H9 (cell line): ENCODE measurements around the gene VPREB1. TPM values are rescaled to one million over a fixed set of nuclear protein-coding genes. Genes with fewer than 3 reads are reported as not detected.

Experiments used
- DNase-seq: peaks from one replicate; pipeline ENCODE4 v3.0.0-alpha.2; 2017
- H2AFZ ChIP-seq: one replicate; pipeline ENCODE4 v1.6.1; 2013; ENCODE audit warnings: mild to moderate bottlenecking, low read length, control low read depth, moderate library complexity
- H2AK5ac ChIP-seq: 2 replicates; pipeline ENCODE4 v1.6.1; 2013; ENCODE audit warnings: low read length, control low read depth, mixed read lengths; ENCODE audit not compliant: insufficient read length
- H2BK120ac ChIP-seq: one replicate; pipeline ENCODE4 v1.6.1; 2013; ENCODE audit warnings: low read depth, mild to moderate bottlenecking, low read length, control low read depth, inconsistent platforms; ENCODE audit not compliant: poor library complexity, severe bottlenecking
- H2BK12ac ChIP-seq: 2 replicates; pipeline ENCODE4 v1.6.1; 2013; ENCODE audit warnings: low read length, control low read depth, mixed read lengths, low read depth; ENCODE audit not compliant: insufficient read length
- H2BK15ac ChIP-seq: 2 replicates; pipeline ENCODE4 v1.6.1; 2013; ENCODE audit warnings: low read depth, low read length, control low read depth
- H2BK20ac ChIP-seq: one replicate; pipeline ENCODE4 v1.6.1; 2013; ENCODE audit warnings: low read depth, mild to moderate bottlenecking, low read length, control low read depth, inconsistent platforms; ENCODE audit not compliant: poor library complexity, severe bottlenecking
- H2BK5ac ChIP-seq: 2 replicates; pipeline ENCODE4 v1.6.1; 2013; ENCODE audit warnings: low read length, control low read depth, mixed read lengths; ENCODE audit not compliant: insufficient read length
- H3K14ac ChIP-seq: 2 replicates; pipeline ENCODE4 v1.6.1; 2013; ENCODE audit warnings: low read length, control low read depth; ENCODE audit not compliant: insufficient read depth
- H3K18ac ChIP-seq: 2 replicates; pipeline ENCODE4 v1.6.1; 2013; ENCODE audit warnings: low read depth, mild to moderate bottlenecking, mixed read lengths, low read length, control low read depth; ENCODE audit not compliant: insufficient read length
- H3K23ac ChIP-seq: 2 replicates; pipeline ENCODE4 v1.6.1; 2013; ENCODE audit warnings: low read length, control low read depth, mixed read lengths, low read depth; ENCODE audit not compliant: insufficient read length
- H3K23me2 ChIP-seq: 2 replicates; pipeline ENCODE4 v1.6.1; 2013; ENCODE audit warnings: low read depth, mild to moderate bottlenecking, mixed read lengths, low read length, control low read depth; ENCODE audit not compliant: insufficient read length, poor library complexity, severe bottlenecking
- H3K27ac ChIP-seq: 2 replicates; pipeline ENCODE4 v1.5.1; 2013; ENCODE audit warnings: low read length, control low read depth, mixed read lengths, low read depth; ENCODE audit not compliant: insufficient read length
- H3K27me3 ChIP-seq: 2 replicates; pipeline ENCODE4 v1.6.1; 2013; ENCODE audit warnings: low read length, control low read depth, inconsistent platforms; ENCODE audit not compliant: insufficient read depth
- H3K4ac ChIP-seq: 2 replicates; pipeline ENCODE4 v1.6.1; 2013; ENCODE audit warnings: low read depth, mild to moderate bottlenecking, control low read depth, inconsistent platforms, low read length, moderate library complexity
- H3K4me1 ChIP-seq: 2 replicates; pipeline ENCODE4 v1.6.1; 2013; ENCODE audit warnings: low read length, control low read depth, inconsistent platforms; ENCODE audit not compliant: insufficient read depth
- H3K4me2 ChIP-seq: 2 replicates; pipeline ENCODE4 v1.6.1; 2013; ENCODE audit warnings: low read length, control low read depth, mixed read lengths; ENCODE audit not compliant: insufficient read length, insufficient read depth
- H3K56ac ChIP-seq: 2 replicates; pipeline ENCODE4 v1.6.1; 2013; ENCODE audit warnings: low read depth, mild to moderate bottlenecking, mixed read lengths, low read length, control low read depth; ENCODE audit not compliant: insufficient read length
- H3K79me1 ChIP-seq: 2 replicates; pipeline ENCODE4 v1.6.1; 2013; ENCODE audit warnings: low read depth, mild to moderate bottlenecking, moderate library complexity, low read length, control low read depth, inconsistent platforms; ENCODE audit not compliant: insufficient read depth, poor library complexity, severe bottlenecking
- H3K79me2 ChIP-seq: 2 replicates; pipeline ENCODE4 v1.6.1; 2013; ENCODE audit warnings: low read length, control low read depth, inconsistent platforms; ENCODE audit not compliant: insufficient read depth
- H3K9ac ChIP-seq: 2 replicates; pipeline ENCODE4 v1.6.1; 2013; ENCODE audit warnings: low read length, control low read depth, mixed read lengths; ENCODE audit not compliant: insufficient read length; ENCODE audit errors: extremely low read depth
- H3K9me3 ChIP-seq: one replicate; pipeline ENCODE4 v1.6.1; 2013; ENCODE audit warnings: low read depth, low read length, inconsistent platforms; ENCODE audit not compliant: control insufficient read depth
- H3T11ph ChIP-seq: one replicate; pipeline ENCODE4 v1.6.1; 2013; ENCODE audit warnings: mild to moderate bottlenecking, low read length, control low read depth, inconsistent platforms
- H4K20me1 ChIP-seq: one replicate; pipeline ENCODE4 v1.6.1; 2013; ENCODE audit not compliant: control insufficient read depth, insufficient read length, insufficient read depth
- H4K5ac ChIP-seq: 2 replicates; pipeline ENCODE4 v1.6.1; 2013; ENCODE audit warnings: low read depth, mild to moderate bottlenecking, mixed read lengths, low read length, control low read depth; ENCODE audit not compliant: insufficient read length
- H4K8ac ChIP-seq: replicated peaks from 2 replicates; pipeline ENCODE4 v1.6.1; 2013; ENCODE audit warnings: low read length, control low read depth, mixed read lengths, low read depth; ENCODE audit not compliant: insufficient read length
- H4K91ac ChIP-seq: 2 replicates; pipeline ENCODE4 v1.6.1; 2013; ENCODE audit warnings: low read depth, mild to moderate bottlenecking, moderate library complexity, mixed read lengths, low read length, control low read depth; ENCODE audit not compliant: insufficient read length
- H3K27ac Mint-ChIP-seq, 3 experiments: 2 replicates in 2 of 3; 3 replicates in 1 of 3; pipeline ENCODE4 v1.8.0; 2020 to 2021; ENCODE audit warnings: mixed read lengths in 3 of 3, mild to moderate bottlenecking in 1 of 3, moderate library complexity in 1 of 3
- H3K27me3 Mint-ChIP-seq: 2 replicates; pipeline ENCODE4 v1.8.0; 2021; ENCODE audit warnings: low read depth, mild to moderate bottlenecking, moderate library complexity, mixed read lengths
- H3K36me3 Mint-ChIP-seq, 3 experiments: 2 replicates in 2 of 3; 3 replicates in 1 of 3; pipeline ENCODE4 v1.8.0; 2020 to 2021; ENCODE audit warnings: low read depth in 3 of 3, mixed read lengths in 3 of 3; ENCODE audit not compliant: insufficient read depth in 1 of 3
- H3K4me1 Mint-ChIP-seq, 2 experiments: 2 replicates each; pipeline ENCODE4 v1.8.0; 2020; ENCODE audit warnings: mixed read lengths in 2 of 2
- H3K4me3 Mint-ChIP-seq, 2 experiments: 2 replicates in 1 of 2; 3 replicates in 1 of 2; pipeline ENCODE4 v1.8.0; 2020 to 2021; ENCODE audit warnings: mild to moderate bottlenecking in 2 of 2, mixed read lengths in 2 of 2, moderate library complexity in 1 of 2
- H3K9me3 Mint-ChIP-seq, 2 experiments: 2 replicates in 1 of 2; 3 replicates in 1 of 2; pipeline ENCODE4 v1.8.0; 2020; ENCODE audit warnings: mild to moderate bottlenecking in 2 of 2, mixed read lengths in 2 of 2, moderate library complexity in 1 of 2
- WGBS: extraction: QIAGEN DNeasy Blood & Tissue Kit; methylation state at CpG from one replicate; pipeline ENCODE4 v1.1.7; 2013; ENCODE audit warnings: missing lambda C conversion rate, low lambda C conversion rate, mixed read lengths; ENCODE audit not compliant: insufficient read length; ENCODE audit errors: extremely low coverage; 5-methylcytosine and 5-hydroxymethylcytosine counted together
- total RNA-seq: library from RNA; stranded (reverse); gene quantifications from 2 replicates; pipeline ENCODE4 v1.2.1, GENCODE V29; 2021
- TF ChIP-seq, protein P1 (sequence below): fragments of 200-600 bp; sonication (generic); conservative IDR thresholded peaks from 3 replicates; pipeline ENCODE4 v1.8.0; 2021; ENCODE audit warnings: antibody characterized with exemption, mild to moderate bottlenecking

The VPREB1 gene
- total RNA-seq, 1 experiment from 2014 or later, result not detected

DNA sequence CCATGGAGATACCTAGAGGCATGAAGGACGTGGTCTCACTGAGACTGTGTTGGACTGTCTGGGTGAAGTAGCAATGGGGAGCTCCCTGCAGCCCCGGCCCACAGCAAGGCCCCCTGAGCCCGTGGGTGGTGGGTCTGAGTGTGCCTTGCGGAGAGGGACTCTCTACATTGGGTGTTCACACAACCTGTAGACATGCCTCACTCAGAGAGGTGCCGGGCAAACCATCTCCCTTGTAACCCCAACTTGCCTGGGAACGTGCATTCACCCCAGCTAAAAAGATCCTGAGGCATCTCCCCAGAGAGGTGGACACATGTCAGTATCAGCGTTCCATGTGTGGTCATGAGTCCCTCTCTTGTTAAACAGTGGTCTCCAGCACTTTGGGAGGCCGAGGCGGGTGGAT is 2.1 kb downstream of the VPREB1 start:
- Mint-ChIP-seq H3K36me3 (no peaks in the 10 kb centered on the region), H3K9me3 (no peaks in the 10 kb centered on the region; a peak in 1 of 5 replicates), H3K27me3 (peaks cover 91% of the 10 kb centered on the region), H3K27ac (no peak overlapping the region), H3K4me1 (no peaks in the 10 kb centered on the region), H3K4me3 (no peak overlapping the region)
- Histone ChIP-seq H3K18ac (no peak overlapping the region), H3K79me2 (no peaks in the 10 kb centered on the region), H2AFZ (no peak overlapping the region), H3K9ac (no peak overlapping the region), H3K4me1 (no peaks in the 10 kb centered on the region), H3T11ph (no peak overlapping the region), H3K23ac (no peak overlapping the region), H2AK5ac (no peak overlapping the region), H3K14ac (no peak overlapping the region; the same call in 1 of the 2 replicates), H4K91ac (no peak overlapping the region), H4K5ac (no peak overlapping the region), H2BK120ac (no peak overlapping the region), H2BK5ac (no peak overlapping the region), H2BK20ac (no peak overlapping the region), H2BK15ac (no peak overlapping the region), H3K79me1 (no peaks in the 10 kb centered on the region), H4K20me1 (no peaks in the 10 kb centered on the region), H3K27ac (no peak overlapping the region), H3K23me2 (no peaks in the 10 kb centered on the region), H3K56ac (no peak overlapping the region), H2BK12ac (no peak overlapping the region), H3K4me2 (no peak overlapping the region), H3K4ac (no peak overlapping the region), H3K27me3 (peaks cover 86% of the 10 kb centered on the region), H4K8ac (no peak overlapping the region), H3K9me3 (no peaks in the 10 kb centered on the region)
- TF ChIP-seq, protein P1, sequence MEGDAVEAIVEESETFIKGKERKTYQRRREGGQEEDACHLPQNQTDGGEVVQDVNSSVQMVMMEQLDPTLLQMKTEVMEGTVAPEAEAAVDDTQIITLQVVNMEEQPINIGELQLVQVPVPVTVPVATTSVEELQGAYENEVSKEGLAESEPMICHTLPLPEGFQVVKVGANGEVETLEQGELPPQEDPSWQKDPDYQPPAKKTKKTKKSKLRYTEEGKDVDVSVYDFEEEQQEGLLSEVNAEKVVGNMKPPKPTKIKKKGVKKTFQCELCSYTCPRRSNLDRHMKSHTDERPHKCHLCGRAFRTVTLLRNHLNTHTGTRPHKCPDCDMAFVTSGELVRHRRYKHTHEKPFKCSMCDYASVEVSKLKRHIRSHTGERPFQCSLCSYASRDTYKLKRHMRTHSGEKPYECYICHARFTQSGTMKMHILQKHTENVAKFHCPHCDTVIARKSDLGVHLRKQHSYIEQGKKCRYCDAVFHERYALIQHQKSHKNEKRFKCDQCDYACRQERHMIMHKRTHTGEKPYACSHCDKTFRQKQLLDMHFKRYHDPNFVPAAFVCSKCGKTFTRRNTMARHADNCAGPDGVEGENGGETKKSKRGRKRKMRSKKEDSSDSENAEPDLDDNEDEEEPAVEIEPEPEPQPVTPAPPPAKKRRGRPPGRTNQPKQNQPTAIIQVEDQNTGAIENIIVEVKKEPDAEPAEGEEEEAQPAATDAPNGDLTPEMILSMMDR, result no peak
- WGBS, result no CpG with 5 or more reads among the region's 9 CpGs
- no peak for DNase-seq
